MM.1S (cell line): Measurements from ENCODE around the gene LRP5.

Experiments used
- DNase-seq: peaks from one replicate; pipeline ENCODE4 v3.0.0-alpha.2; 2015
- H2AFZ ChIP-seq: fragments of 300-600 bp; sonication (generic); 2 replicates; pipeline ENCODE4 v1.6.0; 2016; ENCODE audit warnings: antibody characterized with exemption, low read length
- H3F3A ChIP-seq: fragments of 300-600 bp; sonication (generic); 2 replicates; pipeline ENCODE4 v1.6.1; 2016; ENCODE audit warnings: mild to moderate bottlenecking, antibody characterized with exemption, low read length, moderate library complexity, mixed read lengths; ENCODE audit not compliant: insufficient read depth
- H3K27ac ChIP-seq: fragments of 300-600 bp; sonication (generic); 2 replicates; pipeline ENCODE4 v1.5.1; 2016; ENCODE audit warnings: mild to moderate bottlenecking, low read length
- H3K27me3 ChIP-seq: fragments of 300-600 bp; sonication (generic); replicated peaks from 2 replicates; pipeline ENCODE4 v1.6.0; 2016; ENCODE audit warnings: low read length; ENCODE audit not compliant: insufficient read depth
- H3K36me3 ChIP-seq: fragments of 300-600 bp; sonication (generic); replicated peaks from 2 replicates; pipeline ENCODE4 v1.6.1; 2016; ENCODE audit warnings: mild to moderate bottlenecking, low read length, mixed read lengths; ENCODE audit not compliant: insufficient read depth
- H3K4me1 ChIP-seq: fragments of 300-600 bp; sonication (generic); 2 replicates; pipeline ENCODE4 v1.6.1; 2016; ENCODE audit warnings: low read length, mixed read lengths
- H3K4me2 ChIP-seq: fragments of 300-600 bp; sonication (generic); 2 replicates; pipeline ENCODE4 v1.6.0; 2016; ENCODE audit warnings: low read depth, low read length
- H3K4me3 ChIP-seq: fragments of 300-600 bp; sonication (generic); 2 replicates; pipeline ENCODE4 v1.5.1; 2016; ENCODE audit warnings: low read length, mixed read lengths
- H3K79me2 ChIP-seq: fragments of 300-600 bp; sonication (generic); 2 replicates; pipeline ENCODE4 v1.6.1; 2016; ENCODE audit warnings: mixed run types, low read length, mixed read lengths
- H3K9ac ChIP-seq: fragments of 300-600 bp; sonication (generic); 2 replicates; pipeline ENCODE4 v1.6.1; 2016; ENCODE audit warnings: low read length, mixed read lengths
- H3K9me2 ChIP-seq: fragments of 300-600 bp; sonication (generic); replicated peaks from 2 replicates; pipeline ENCODE4 v1.6.1; 2016; ENCODE audit warnings: mild to moderate bottlenecking, low read length, mixed read lengths; ENCODE audit not compliant: insufficient read depth
- H3K9me3 ChIP-seq: fragments of 300-600 bp; sonication (generic); replicated peaks from 2 replicates; pipeline ENCODE4 v1.6.1; 2016; ENCODE audit warnings: mild to moderate bottlenecking, low read length, mixed read lengths; ENCODE audit not compliant: insufficient read depth
- H4K20me1 ChIP-seq: fragments of 300-600 bp; sonication (generic); 2 replicates; pipeline ENCODE4 v1.6.1; 2016; ENCODE audit warnings: mild to moderate bottlenecking, low read length, moderate library complexity, mixed read lengths; ENCODE audit not compliant: insufficient read depth
- CTCF ChIP-seq: fragments of 300-600 bp; sonication (generic); IDR thresholded peaks from 2 replicates; pipeline ENCODE4 v1.5.1; 2016; ENCODE audit warnings: antibody characterized with exemption, low read length, mixed read lengths
- EZH2 ChIP-seq: fragments of 300-600 bp; sonication (generic); optimal IDR thresholded peaks from 2 replicates; pipeline ENCODE3; 2017; ENCODE audit warnings: low read depth, mild to moderate bottlenecking, antibody characterized with exemption, low read length, mixed read lengths
- EZH2phosphoT487 ChIP-seq: fragments of 300-600 bp; sonication (generic); IDR thresholded peaks from 2 replicates; pipeline ENCODE4 v1.6.1; 2018; ENCODE audit warnings: antibody characterized with exemption, low read length

The LRP5 gene

GRCh38 chr11:68303982-68304780 lies 8.2 kb upstream of the LRP5 start:
- Histone ChIP-seq H3K4me1 (no peaks in the 10 kb centered on the region), H3K4me3 (no peak overlapping the region), H3K79me2 (no peaks in the 10 kb centered on the region), H3K9me2 (no peaks in the 10 kb centered on the region), H2AFZ (no peak overlapping the region), H3K36me3 (no peaks in the 10 kb centered on the region), H3K27me3 (no peaks in the 10 kb centered on the region), H4K20me1 (no peaks in the 10 kb centered on the region), H3K4me2 (no peak overlapping the region), H3K9me3 (no peaks in the 10 kb centered on the region), H3K9ac (no peak overlapping the region), H3F3A (no peaks in the 10 kb centered on the region), H3K27ac (no peak overlapping the region)
- DNase-seq, result no peak
- TF ChIP-seq EZH2 (no peak), EZH2phosphoT487 (no peak), CTCF (no peak)

- Histone ChIP-seq H3K9me2 (no peaks in the 10 kb centered on the region), H3K79me2 (no peaks in the 10 kb centered on the region), H3K4me3 (no peak overlapping the region), H3K4me1 (peaks cover 7% of the 10 kb centered on the region), H3F3A (peaks cover 9% of the 10 kb centered on the region; the same call in 1 of the 2 replicates), H3K27ac (no peak overlapping the region), H4K20me1 (no peaks in the 10 kb centered on the region), H2AFZ (no peak overlapping the region), H3K9ac (no peak overlapping the region), H3K27me3 (no peaks in the 10 kb centered on the region), H3K36me3 (no peaks in the 10 kb centered on the region), H3K4me2 (no peak overlapping the region), H3K9me3 (no peaks in the 10 kb centered on the region)
- no peak for DNase-seq
- TF ChIP-seq EZH2 (no peak), EZH2phosphoT487 (no peak), CTCF (no peak)
These were observed 5.8 kb upstream of the LRP5 start for GRCh38 chr11:68306636-68307035.

- H3K4me2 ChIP-seq, result no peak overlapping the region
- no peaks in the 10 kb centered on the region for H3K79me2 ChIP-seq
- no peak overlapping the region for H3K27ac ChIP-seq
- H4K20me1 ChIP-seq, result no peaks in the 10 kb centered on the region
- no peaks in the 10 kb centered on the region for H3K9me2 ChIP-seq
- DNase-seq, result no peak
- TF ChIP-seq EZH2 (no peak), EZH2phosphoT487 (no peak), CTCF (no peak)
- H3F3A ChIP-seq, result peaks cover 14% of the 10 kb centered on the region; the same call in 1 of the 2 replicates
- H3K9ac ChIP-seq, result no peak overlapping the region
- H2AFZ ChIP-seq, result no peak overlapping the region
- no peaks in the 10 kb centered on the region for H3K27me3 ChIP-seq
- no peaks in the 10 kb centered on the region for H3K9me3 ChIP-seq
- H3K36me3 ChIP-seq, result no peaks in the 10 kb centered on the region
- no peak overlapping the region for H3K4me3 ChIP-seq
- peaks cover 7% of the 10 kb centered on the region for H3K4me1 ChIP-seq
These were observed 4.3 kb upstream of the LRP5 start for GRCh38 chr11:68308068-68308467.
